ENCODE data around the gene NOS1AP.

The NOS1AP gene

DNA sequence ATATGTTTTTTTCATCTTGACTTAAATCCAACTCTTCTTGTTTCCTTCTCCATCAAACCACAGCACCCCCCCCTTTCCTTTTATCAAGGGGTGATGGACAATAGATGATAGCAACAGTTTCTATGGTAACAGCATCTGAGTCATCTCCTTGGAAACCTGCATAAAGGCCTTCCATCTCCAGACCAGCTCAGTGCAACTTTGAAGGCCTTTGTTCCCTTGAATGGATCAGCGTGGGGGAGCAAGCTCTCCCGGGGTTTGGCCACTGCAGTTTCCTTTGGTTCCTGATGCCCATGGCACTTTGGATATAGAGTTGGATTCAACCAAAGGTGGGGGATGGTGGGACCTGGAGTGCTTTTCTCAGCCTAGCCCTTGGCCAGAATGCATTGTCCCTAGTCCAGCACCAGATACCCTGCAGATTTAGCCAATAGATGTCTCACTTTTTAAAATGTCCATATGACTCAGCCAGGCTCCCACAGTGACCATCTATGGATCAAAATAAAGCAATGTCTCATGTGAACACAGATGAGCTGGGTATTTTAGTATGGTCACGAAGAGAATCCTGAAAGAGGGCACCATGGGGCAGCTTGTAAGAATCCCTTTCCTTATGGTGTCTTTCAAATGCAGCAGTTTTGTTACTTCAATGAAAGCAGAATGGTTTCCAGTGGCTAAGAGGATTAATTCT lies 179.5 kb downstream of the NOS1AP start:
- Histone ChIP-seq H3K36me3 (ENCODE audit: control insufficient read depth, insufficient read depth, low read length) (no peaks in the 10 kb centered on the region), H3K27me3 (replicated peaks; ENCODE audit: control insufficient read depth, insufficient read depth, low read length) (no peaks in the 10 kb centered on the region; the same call in 1 of the 2 replicates), H3K4me3 (replicated peaks; ENCODE audit: low read depth, low read length) (no peak overlapping the region)
- TF ChIP-seq, protein P1, sequence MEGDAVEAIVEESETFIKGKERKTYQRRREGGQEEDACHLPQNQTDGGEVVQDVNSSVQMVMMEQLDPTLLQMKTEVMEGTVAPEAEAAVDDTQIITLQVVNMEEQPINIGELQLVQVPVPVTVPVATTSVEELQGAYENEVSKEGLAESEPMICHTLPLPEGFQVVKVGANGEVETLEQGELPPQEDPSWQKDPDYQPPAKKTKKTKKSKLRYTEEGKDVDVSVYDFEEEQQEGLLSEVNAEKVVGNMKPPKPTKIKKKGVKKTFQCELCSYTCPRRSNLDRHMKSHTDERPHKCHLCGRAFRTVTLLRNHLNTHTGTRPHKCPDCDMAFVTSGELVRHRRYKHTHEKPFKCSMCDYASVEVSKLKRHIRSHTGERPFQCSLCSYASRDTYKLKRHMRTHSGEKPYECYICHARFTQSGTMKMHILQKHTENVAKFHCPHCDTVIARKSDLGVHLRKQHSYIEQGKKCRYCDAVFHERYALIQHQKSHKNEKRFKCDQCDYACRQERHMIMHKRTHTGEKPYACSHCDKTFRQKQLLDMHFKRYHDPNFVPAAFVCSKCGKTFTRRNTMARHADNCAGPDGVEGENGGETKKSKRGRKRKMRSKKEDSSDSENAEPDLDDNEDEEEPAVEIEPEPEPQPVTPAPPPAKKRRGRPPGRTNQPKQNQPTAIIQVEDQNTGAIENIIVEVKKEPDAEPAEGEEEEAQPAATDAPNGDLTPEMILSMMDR (IDR thresholded peaks at IDR 0.05; ENCODE audit: insufficient read depth, low read length, poor library complexity, severe bottlenecking) = no peak
- DNase-seq (ENCODE audit: extremely low read depth, insufficient read length) = no peak

DNA sequence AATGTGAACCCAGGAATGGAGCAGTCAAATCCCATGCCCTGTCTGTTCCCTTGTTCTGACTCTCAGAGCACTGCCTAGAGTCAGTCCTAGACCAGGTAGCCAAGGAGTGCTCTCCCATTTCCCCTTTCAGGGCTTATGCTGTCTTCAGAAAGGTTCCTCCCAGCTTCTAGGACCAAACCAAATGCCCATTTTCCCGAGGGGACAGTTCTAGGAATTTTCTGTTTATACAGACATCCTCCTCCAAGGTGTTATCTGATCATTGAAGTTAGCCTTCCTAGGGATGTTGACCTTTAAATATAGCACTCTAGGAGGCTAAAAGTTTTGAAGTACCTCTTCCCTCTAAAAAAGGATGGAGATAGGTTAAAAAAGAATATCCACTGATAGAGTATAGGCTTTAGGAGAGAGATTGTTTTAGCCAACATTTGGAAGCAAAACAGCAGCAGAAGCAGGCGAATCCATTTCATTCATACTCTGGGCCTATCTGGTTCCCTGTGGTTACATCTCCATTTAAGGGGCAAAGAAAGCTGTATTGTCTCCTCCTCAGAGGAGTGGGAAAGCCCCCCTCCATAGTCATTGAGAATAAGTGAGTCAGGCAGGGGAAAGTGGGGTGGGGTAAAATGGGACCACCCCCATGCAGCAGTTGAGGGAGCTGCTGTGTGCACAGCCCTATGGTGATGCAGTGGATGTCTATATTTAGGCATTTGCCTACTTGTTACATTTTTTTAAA lies 180.7 kb downstream of the NOS1AP start:
- no peak for DNase-seq (ENCODE audit: extremely low read depth, insufficient read length)
- Histone ChIP-seq H3K4me3 (replicated peaks; ENCODE audit: low read depth, low read length) (no peak overlapping the region), H3K27me3 (replicated peaks; ENCODE audit: control insufficient read depth, insufficient read depth, low read length) (no peaks in the 10 kb centered on the region; the same call in 1 of the 2 replicates), H3K36me3 (ENCODE audit: control insufficient read depth, insufficient read depth, low read length) (no peaks in the 10 kb centered on the region)
- TF ChIP-seq, protein P1 (IDR thresholded peaks at IDR 0.05; ENCODE audit: insufficient read depth, low read length, poor library complexity, severe bottlenecking) = no peak

DNA sequence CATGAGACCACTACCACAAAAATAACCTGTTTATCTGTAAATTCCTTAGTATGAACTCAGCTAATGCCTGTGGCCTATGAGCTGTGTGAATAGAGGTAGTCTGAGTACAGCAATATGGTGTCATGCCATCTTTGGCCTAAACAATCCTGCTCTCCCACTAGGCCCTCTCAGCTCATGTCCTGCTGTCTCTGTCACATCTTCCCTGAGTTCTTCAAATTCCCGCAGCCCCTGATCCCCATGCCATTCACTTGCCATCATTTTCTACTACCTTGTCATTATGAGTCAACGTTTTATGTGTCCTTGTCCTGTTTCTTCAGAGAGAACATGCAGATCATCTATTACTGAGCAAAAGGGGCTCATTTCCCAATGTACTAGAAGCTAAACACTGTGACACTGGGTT lies 181.6 kb downstream of the NOS1AP start:
- TF ChIP-seq, protein P1 (IDR thresholded peaks at IDR 0.05; ENCODE audit: insufficient read depth, low read length, poor library complexity, severe bottlenecking) = no peak
- H3K27me3 ChIP-seq (replicated peaks; ENCODE audit: control insufficient read depth, insufficient read depth, low read length) = no peaks in the 10 kb centered on the region; the same call in 1 of the 2 replicates
- H3K36me3 ChIP-seq (ENCODE audit: control insufficient read depth, insufficient read depth, low read length) = no peaks in the 10 kb centered on the region
- no peak for DNase-seq (ENCODE audit: extremely low read depth, insufficient read length)
- H3K4me3 ChIP-seq (replicated peaks; ENCODE audit: low read depth, low read length) = no peak overlapping the region

DNA sequence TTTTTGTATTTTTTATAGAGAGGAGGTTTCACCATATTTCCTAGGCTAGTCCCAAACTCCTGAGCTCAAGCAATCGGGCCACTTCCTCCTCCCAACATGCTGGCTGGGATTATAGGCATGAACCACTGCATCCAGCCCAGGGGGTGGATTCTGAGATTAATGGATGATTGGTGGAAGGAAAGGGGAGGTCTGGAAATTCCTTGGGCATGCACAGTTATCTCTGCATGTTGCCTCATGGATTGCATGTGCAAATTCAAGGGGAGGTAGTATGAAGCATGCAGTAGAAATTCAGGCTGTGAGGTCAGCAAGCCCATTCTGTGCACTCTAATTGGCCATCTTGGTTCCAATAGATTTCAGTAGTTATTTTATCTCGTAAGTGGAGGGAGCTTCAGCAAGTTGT lies 182.7 kb downstream of the NOS1AP start:
- no peak for DNase-seq (ENCODE audit: extremely low read depth, insufficient read length)
- TF ChIP-seq, protein P1 (IDR thresholded peaks at IDR 0.05; ENCODE audit: insufficient read depth, low read length, poor library complexity, severe bottlenecking) = no peak
- Histone ChIP-seq H3K36me3 (ENCODE audit: control insufficient read depth, insufficient read depth, low read length) (no peaks in the 10 kb centered on the region), H3K27me3 (replicated peaks; ENCODE audit: control insufficient read depth, insufficient read depth, low read length) (no peaks in the 10 kb centered on the region; the same call in 1 of the 2 replicates), H3K4me3 (replicated peaks; ENCODE audit: low read depth, low read length) (no peak overlapping the region)

DNA sequence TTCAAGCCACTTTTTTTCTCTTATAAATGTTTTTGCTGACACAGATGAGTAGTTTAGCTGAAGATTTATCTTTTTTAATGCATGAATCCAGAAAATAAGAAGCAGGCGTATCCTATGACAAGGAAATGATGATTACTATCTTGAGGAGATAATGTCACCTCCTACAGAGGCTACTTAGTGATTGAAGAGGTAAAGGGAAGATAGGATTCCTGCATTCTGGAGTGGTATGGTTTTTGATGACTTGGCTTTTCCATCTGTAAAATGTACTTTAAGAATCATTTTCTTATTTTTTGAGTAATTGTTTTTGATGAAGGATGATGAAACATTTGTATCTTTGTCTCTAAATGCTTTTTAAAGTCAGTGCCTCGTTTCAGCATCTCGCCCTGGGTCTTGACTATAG lies 184.3 kb downstream of the NOS1AP start:
- no peaks in the 10 kb centered on the region for H3K36me3 ChIP-seq (ENCODE audit: control insufficient read depth, insufficient read depth, low read length)

More for the DNA sequence above, 184.3 kb downstream of the NOS1AP start:
- Histone ChIP-seq H3K27me3 (replicated peaks; ENCODE audit: control insufficient read depth, insufficient read depth, low read length) (no peaks in the 10 kb centered on the region; the same call in 1 of the 2 replicates), H3K4me3 (replicated peaks; ENCODE audit: low read depth, low read length) (no peak overlapping the region)
- DNase-seq (ENCODE audit: extremely low read depth, insufficient read length) = no peak
- TF ChIP-seq, protein P1 (IDR thresholded peaks at IDR 0.05; ENCODE audit: insufficient read depth, low read length, poor library complexity, severe bottlenecking) = no peak
